ENCODE data around the gene PSMB10. TPM values are rescaled to one million over a fixed set of nuclear protein-coding genes. Genes with fewer than 3 reads are reported as not detected.

The PSMB10 gene
- total and polyA plus RNA-seq, 2 of the 4 experiments (the other 2 are of a cell fraction), result 28.7 to 36.7 TPM

DNA sequence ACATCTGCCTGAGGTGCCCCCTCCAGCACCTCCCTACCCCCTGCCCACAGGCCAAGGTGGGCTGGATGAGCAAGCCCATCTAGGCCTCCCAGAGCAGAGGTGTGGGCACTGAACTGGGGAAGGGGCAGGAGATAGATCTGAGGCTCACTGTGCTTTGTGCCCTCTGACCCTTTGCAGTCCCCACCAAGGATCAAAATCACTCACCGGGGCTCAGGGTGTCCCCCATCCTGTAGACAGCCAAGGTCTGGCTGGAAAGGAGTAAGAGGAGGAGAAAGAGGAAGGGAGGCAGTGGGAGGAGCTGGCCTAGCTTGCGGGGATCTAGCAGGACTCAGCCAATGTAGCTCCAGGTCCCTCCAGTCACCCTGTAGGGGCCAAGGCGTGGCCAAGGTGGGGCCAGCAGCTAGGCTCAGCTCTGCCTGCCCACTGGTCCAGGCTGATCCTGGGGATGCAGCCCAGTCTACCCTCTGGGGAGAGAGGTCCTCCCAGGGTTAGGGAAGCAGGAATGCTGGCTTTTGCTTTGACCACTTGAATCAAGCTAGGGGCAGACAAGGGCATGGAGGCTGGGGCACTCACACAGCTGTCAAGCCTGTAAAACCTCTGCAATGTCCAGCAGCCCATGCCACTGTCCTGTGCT, 30.0 kb upstream of the PSMB10 start:
- POLR2A ChIA-PET (ENCODE audit: unreplicated experiment), result no interaction called here
- ATAC-seq (ENCODE audit: low read depth), result peak; percentile 30

More for the DNA sequence above, 30.0 kb upstream of the PSMB10 start:
- Histone ChIP-seq H3K23ac (ENCODE audit: low read depth, low read length) (peak overlapping the region; percentile 98), H3K79me1 (ENCODE audit: low read depth in 1 of 2, low read length in 2 of 2) (peaks cover 19 to 66% of the 10 kb centered on the region in 2 experiments), H3K9me3 (ENCODE audit: control insufficient read depth, insufficient read depth, low read length) (no peaks in the 10 kb centered on the region), H2BK15ac (ENCODE audit: low read depth, low read length) (peak overlapping the region; percentile 2; the same call in 1 of the 3 replicates), H3K4me3 (ENCODE audit: insufficient read depth, low read depth, low read length) (peak overlapping the region; percentile 100), H3K4me1 (ENCODE audit: control insufficient read depth, insufficient read depth, low read length) (peaks cover 37% of the 10 kb centered on the region), H3K4ac (ENCODE audit: low read depth, low read length) (peak overlapping the region; percentile 99), H3K18ac (ENCODE audit: low read depth, low read length) (peak overlapping the region; percentile 53), H2BK20ac (ENCODE audit: low read depth, low read length) (peak overlapping the region; percentile 43; the same call in 1 of the 2 replicates), H3K9me1 (ENCODE audit: insufficient read depth, low read length) (peaks cover 42% of the 10 kb centered on the region), H3K36me3 (ENCODE audit: control insufficient read depth, insufficient read depth, low read length) (peaks cover 29% of the 10 kb centered on the region), H4K20me1 (ENCODE audit: insufficient read depth, low read length) (peaks cover 60% of the 10 kb centered on the region), H3K4me2 (ENCODE audit: low read depth, low read length) (peak overlapping the region; percentile 93), H3K56ac (ENCODE audit: extremely low read depth, insufficient read depth, low read length) (peak overlapping the region; percentile 85; the same call in 1 of the 2 replicates), H2AK5ac (ENCODE audit: low read depth, low read length) (peak overlapping the region; percentile 99), H4K8ac (ENCODE audit: low read depth in 2 of 2, low read length in 2 of 2) (peak overlapping the region; percentile 33 to 78; a peak in 3 of 4 replicates), H4K91ac (ENCODE audit: insufficient read depth, low read depth, low read length) (peak overlapping the region; percentile 95), H4K5ac (ENCODE audit: low read depth, low read length) (peak overlapping the region; percentile 79), H3K27me3 (ENCODE audit: control insufficient read depth, insufficient read depth, low read length) (no peaks in the 10 kb centered on the region), H2AK9ac (replicated peaks; ENCODE audit: low read depth, low read length, poor library complexity) (peak overlapping the region; percentile 100), H2AFZ (replicated peaks; ENCODE audit: low read length, poor library complexity) (peak overlapping the region; percentile 57), H3K14ac (replicated peaks; ENCODE audit: low read depth, low read length) (peak overlapping the region; percentile 95), H3K27ac (ENCODE audit: insufficient read depth, low read length) (peak overlapping the region; percentile 99), H3K9ac (ENCODE audit: low read depth, low read length) (peak overlapping the region; percentile 100), H2BK120ac (ENCODE audit: low read depth, low read length) (peak overlapping the region; percentile 78), H2BK5ac (ENCODE audit: low read depth, low read length, poor library complexity, severe bottlenecking) (peak overlapping the region; percentile 92)
- no peak for DNase-seq
- BruUV-seq (replicated peaks), result no TSS peak
- CTCF ChIA-PET, result interaction anchor here (1.4 kb wide), 1 partner anchor 24 kb away, joined by 3 read pairs; no protein-coding TSS in a partner anchor
- intact Hi-C loops (cut with micrococcal nuclease) (loop anchor here (10.0 kb wide), 1 partner anchor 258 kb away; no protein-coding TSS in a partner anchor), dilution Hi-C loops (cut with HindIII; ENCODE audit: low sequenced_read_pairs, unreplicated experiment) (no loop called here), in situ Hi-C loops (cut with MboI; ENCODE audit: low sequenced_read_pairs) (no loop called here)
- WGBS, 2 experiments (ENCODE audit: extremely low coverage in 2 of 2, insufficient read length in 1 of 2), result no CpG with 5 or more reads among the region's 3 CpGs
- no peak for TF ChIP-seq POLR2A (IDR thresholded peaks at IDR 0.05; ENCODE audit: low read depth, low read length)
- no peak for TF ChIP-seq CEBPB (IDR thresholded peaks at IDR 0.05; ENCODE audit: low read depth, low read length)
- TF ChIP-seq, protein P1, sequence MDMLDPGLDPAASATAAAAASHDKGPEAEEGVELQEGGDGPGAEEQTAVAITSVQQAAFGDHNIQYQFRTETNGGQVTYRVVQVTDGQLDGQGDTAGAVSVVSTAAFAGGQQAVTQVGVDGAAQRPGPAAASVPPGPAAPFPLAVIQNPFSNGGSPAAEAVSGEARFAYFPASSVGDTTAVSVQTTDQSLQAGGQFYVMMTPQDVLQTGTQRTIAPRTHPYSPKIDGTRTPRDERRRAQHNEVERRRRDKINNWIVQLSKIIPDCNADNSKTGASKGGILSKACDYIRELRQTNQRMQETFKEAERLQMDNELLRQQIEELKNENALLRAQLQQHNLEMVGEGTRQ (IDR thresholded peaks at IDR 0.05; ENCODE audit: low read depth, low read length), result no peak

All from IMR-90 (cell line).